Choroid plexus epithelial cell (primary cell): ENCODE results near the gene SRRM4.

Experiments
- DNase-seq: peaks from one replicate; pipeline ENCODE4 v3.0.0-alpha.2; 2010; ENCODE audit warnings: low read depth
- H3K4me3 ChIP-seq: 2 replicates; pipeline ENCODE4 v1.5.1; 2011; ENCODE audit warnings: low read depth, mild to moderate bottlenecking, control low read depth, low read length, moderate library complexity
- TF ChIP-seq, protein P1 (sequence below): conservative IDR thresholded peaks from 2 replicates; pipeline ENCODE4 v1.5.1; 2011; ENCODE audit warnings: low read depth, mild to moderate bottlenecking, control low read depth, inconsistent platforms, low read length, moderate library complexity

The SRRM4 gene

DNA sequence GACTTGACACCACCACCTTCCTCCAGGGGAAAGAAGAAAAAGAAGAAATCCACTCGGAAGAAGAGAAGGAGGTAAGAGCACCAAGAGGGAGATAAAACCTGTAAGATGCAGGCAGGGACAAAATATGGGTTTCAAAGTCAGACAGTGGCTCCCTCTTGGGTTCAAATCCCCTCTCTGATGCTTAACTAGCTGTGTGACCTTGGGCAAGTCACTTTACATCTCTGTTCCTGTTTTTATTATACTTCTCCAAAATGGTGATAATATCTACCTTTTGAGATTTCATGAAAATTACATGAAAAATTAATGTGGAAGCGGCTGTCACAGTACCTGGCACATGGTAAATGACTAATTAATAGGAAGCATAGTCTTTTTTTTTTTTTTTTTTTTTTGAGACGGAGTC lies 133.0 kb downstream of the SRRM4 start:
- no peak overlapping the region for H3K4me3 ChIP-seq
- DNase-seq = no peak
- TF ChIP-seq, protein P1, sequence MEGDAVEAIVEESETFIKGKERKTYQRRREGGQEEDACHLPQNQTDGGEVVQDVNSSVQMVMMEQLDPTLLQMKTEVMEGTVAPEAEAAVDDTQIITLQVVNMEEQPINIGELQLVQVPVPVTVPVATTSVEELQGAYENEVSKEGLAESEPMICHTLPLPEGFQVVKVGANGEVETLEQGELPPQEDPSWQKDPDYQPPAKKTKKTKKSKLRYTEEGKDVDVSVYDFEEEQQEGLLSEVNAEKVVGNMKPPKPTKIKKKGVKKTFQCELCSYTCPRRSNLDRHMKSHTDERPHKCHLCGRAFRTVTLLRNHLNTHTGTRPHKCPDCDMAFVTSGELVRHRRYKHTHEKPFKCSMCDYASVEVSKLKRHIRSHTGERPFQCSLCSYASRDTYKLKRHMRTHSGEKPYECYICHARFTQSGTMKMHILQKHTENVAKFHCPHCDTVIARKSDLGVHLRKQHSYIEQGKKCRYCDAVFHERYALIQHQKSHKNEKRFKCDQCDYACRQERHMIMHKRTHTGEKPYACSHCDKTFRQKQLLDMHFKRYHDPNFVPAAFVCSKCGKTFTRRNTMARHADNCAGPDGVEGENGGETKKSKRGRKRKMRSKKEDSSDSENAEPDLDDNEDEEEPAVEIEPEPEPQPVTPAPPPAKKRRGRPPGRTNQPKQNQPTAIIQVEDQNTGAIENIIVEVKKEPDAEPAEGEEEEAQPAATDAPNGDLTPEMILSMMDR = no peak

DNA sequence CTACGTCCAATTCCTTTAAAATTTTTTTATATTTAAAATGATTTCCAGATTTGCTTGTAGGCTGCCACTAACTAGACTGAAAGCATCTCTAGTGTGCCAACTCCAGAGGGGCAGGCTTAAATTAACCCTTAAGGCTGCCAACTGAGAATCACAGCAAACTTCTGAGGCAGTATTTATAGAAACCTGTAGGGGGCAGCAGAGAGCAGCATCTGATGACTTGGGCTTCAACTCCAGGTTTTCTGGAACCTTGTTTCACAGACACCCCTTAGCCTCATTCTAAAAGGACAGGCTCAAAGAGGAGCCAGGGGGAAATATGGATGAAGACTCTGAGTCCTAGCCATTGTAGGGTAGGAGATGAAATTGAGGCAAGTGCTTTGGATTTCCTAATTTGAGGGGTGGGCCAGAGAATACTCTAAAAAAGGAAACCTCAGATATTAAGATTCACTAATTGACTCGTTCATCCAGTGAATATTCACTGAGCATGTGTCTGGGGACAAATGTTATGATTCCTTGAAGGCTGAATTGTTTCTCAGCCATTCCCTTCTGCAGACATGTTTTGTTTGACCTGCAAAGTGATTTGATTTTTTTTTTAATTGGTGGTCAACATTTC lies 134.1 kb downstream of the SRRM4 start:
- peak; percentile 27 for DNase-seq
- TF ChIP-seq, protein P1 = peak; percentile 73

DNA sequence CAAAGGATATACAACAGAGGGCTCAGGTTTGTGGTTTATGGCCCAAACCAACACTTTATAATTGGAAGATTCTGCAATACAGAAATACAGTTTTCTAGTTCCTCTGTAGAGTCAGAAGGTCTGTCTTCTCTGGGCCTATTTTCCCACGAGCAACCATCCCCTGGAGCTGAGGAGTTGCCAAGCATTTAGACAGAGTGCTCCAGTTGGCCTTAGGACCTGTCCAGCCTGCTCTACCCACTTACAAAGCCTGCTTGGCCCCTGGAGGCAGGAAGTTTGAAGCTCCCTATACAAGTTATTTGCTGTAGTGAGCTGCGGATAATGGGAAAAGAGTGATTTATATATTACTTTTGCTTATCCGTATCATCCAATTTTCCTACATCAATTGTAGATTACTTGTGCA lies 136.6 kb downstream of the SRRM4 start:
- TF ChIP-seq, protein P1 = no peak
- no peak overlapping the region for H3K4me3 ChIP-seq
- no peak for DNase-seq

More for the DNA sequence above, 134.1 kb downstream of the SRRM4 start:
- H3K4me3 ChIP-seq = no peak overlapping the region

DNA sequence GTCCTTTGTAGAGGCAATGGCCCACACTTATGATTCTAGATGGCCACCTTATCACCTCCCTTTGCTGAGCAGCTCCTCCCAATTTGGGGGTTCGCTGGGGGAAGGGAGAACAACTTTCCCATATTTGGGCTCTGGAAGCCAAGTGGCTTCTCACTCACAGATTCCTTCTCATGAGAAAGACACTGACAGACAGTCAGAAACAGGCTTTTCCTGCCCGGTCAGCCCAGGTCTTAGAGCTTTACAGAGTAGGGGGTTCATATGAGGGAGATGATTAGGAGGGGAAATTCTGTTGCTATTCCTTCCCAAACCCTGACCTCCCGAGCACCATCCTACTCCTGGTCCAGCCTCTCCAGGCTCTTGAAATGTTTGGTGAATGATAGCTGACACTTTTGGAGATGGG lies 137.3 kb downstream of the SRRM4 start:
- TF ChIP-seq, protein P1 = no peak
- no peak for DNase-seq
- no peak overlapping the region for H3K4me3 ChIP-seq

DNA sequence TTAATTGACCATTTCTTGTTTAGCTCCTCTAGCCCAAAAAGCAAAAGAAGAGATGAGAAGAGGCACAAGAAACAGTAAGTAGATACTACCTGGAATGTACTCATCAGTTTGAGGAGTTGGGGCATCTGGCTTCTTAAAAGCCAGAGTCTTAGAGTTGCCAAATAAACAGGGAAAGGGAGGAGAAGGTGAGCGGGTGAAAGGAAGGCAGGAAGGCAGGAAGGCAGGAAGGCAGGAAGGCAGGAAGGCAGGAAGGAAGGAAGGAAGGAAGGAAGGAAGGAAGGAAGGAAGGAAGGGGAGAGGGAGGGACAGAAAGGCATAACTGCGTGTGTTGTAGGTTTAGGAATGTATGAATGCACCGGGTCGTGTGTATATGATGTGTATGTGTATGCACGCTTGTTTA lies 140.7 kb downstream of the SRRM4 start:
- no peak overlapping the region for H3K4me3 ChIP-seq
- TF ChIP-seq, protein P1 = no peak
- no peak for DNase-seq

DNA sequence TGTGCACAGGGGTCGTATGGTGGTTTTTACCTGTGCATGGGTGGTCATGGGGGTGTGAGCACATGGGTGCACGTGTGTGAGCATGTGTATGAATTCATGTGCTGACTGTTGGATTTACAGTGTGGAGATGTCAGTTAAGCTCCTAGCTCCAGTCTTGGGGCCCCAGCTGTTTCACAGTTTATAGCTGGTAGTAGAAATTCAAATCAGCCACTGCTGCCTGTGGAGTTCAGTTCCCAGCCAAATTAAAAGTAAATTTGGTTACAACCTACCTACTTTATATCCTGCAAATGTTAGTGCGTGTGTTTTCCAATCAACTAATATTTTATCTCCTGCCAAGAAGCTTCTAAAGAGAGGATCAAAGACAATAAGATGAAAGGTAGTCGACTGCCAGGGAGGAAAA lies 141.4 kb downstream of the SRRM4 start:
- TF ChIP-seq, protein P1 = no peak
- DNase-seq = no peak

DNA sequence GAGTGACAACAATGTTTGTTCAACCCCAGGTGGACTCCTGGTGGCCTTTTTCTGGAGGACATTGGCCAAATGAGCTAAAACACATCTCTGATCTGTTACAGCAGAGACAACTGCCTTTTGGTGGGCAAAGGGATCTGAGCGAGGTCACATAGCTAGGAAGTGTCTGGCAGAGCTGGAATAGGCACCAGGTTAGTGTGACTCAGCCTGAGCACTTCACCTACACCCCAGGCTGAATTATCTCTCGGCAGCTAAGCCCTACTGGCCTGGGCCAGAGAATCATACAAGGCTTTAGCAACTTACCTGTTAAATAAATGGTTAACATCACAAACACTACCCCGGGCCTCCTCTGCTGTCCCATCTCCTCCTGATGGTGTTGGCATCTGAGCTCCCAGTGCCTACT lies 147.2 kb downstream of the SRRM4 start:
- DNase-seq = no peak
- H3K4me3 ChIP-seq = no peak overlapping the region
- TF ChIP-seq, protein P1 = no peak

More for the DNA sequence above, 141.4 kb downstream of the SRRM4 start:
- H3K4me3 ChIP-seq = no peak overlapping the region
